Brain microvascular endothelial cell (primary cell): ENCODE measurements around the gene DCAKD.

ENCODE experiments used
- DNase-seq: peaks from one replicate; pipeline ENCODE4 v3.0.0-alpha.2; 2020
- H3K27ac ChIP-seq: fragments of 250-450 bp; sonication (Bioruptor Pico); 2 replicates; pipeline ENCODE4 v1.5.1; 2020; ENCODE audit warnings: mild to moderate bottlenecking, moderate library complexity
- H3K27me3 ChIP-seq: fragments of 250-450 bp; sonication (Bioruptor Pico); replicated peaks from 2 replicates; pipeline ENCODE4 v1.5.1; 2020; ENCODE audit warnings: mild to moderate bottlenecking
- H3K36me3 ChIP-seq: fragments of 250-450 bp; sonication (Bioruptor Pico); replicated peaks from 2 replicates; pipeline ENCODE4 v1.5.1; 2020; ENCODE audit warnings: mild to moderate bottlenecking
- H3K4me3 ChIP-seq: 2 replicates; pipeline ENCODE4 v1.5.1; 2011; ENCODE audit warnings: low read depth, mild to moderate bottlenecking, control low read depth, low read length, moderate library complexity
- in situ Hi-C: cut with HindIII; loops from 2 replicates; pipeline ENCODE4 v1.10.0; 2017; ENCODE audit warnings: low sequenced_read_pairs, low pct_ligation_motif_present
- TF ChIP-seq, protein P1 (sequence below): IDR thresholded peaks from 2 replicates; pipeline ENCODE4 v1.5.1; 2011; ENCODE audit warnings: low read depth, mild to moderate bottlenecking, moderate library complexity, low read length, control low read depth, inconsistent platforms; ENCODE audit errors: missing control alignments

Gene DCAKD

DNA sequence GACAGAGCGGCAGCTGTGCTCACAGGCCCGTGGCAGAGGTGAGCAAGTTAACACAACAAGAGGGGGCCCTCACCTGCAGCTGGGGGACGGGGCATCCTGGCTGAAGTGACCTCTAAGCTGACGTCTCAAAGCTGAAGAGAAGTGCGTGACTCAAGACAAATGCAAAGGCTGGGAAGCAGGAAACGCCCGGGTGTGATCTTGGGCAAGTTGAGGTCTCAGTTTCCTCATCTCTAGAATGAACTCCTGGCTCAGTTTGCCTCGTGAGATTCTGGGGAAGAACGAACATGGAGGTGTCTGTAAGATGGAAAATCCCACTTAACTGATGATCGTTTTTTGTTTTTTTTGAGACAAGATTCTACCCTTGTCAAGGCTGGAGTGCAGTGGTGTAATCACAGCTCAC is 43.2 kb downstream of the DCAKD start:
- in situ Hi-C loops, result loop anchor here (25.0 kb wide), 1 partner anchor 96 kb away; the partner anchor contains the start of gene GFAP
- DNase-seq, result no peak
- TF ChIP-seq, protein P1, sequence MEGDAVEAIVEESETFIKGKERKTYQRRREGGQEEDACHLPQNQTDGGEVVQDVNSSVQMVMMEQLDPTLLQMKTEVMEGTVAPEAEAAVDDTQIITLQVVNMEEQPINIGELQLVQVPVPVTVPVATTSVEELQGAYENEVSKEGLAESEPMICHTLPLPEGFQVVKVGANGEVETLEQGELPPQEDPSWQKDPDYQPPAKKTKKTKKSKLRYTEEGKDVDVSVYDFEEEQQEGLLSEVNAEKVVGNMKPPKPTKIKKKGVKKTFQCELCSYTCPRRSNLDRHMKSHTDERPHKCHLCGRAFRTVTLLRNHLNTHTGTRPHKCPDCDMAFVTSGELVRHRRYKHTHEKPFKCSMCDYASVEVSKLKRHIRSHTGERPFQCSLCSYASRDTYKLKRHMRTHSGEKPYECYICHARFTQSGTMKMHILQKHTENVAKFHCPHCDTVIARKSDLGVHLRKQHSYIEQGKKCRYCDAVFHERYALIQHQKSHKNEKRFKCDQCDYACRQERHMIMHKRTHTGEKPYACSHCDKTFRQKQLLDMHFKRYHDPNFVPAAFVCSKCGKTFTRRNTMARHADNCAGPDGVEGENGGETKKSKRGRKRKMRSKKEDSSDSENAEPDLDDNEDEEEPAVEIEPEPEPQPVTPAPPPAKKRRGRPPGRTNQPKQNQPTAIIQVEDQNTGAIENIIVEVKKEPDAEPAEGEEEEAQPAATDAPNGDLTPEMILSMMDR, result no peak
- Histone ChIP-seq H3K27me3 (peaks cover 14% of the 10 kb centered on the region), H3K4me3 (no peak overlapping the region), H3K36me3 (no peaks in the 10 kb centered on the region), H3K27ac (no peak overlapping the region)

DNA sequence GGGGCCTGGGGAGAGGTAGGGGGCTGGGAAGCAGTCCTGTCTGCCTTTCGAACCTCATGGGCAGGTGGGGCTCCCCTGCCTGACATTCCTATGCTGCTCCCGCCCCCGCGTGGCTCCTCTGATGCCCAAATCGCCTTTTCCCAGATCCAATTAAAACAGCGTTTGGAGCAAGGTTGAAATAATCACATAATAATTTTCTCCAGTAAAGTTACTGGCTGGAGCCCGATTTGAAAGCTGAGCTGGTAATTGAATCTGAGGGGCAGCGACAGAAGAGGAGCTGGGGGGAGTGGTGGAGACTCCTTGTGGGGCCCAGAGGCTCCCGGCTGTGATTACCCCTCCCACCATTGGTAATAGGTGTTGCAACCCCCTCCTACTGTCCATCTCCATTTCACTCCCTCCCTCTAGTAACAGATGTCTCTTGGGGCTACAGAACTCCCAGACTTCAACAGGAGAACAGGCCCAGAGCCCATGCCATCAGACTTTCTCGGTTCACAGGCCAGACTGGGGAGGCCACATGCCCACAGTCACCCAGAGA is 44.4 kb downstream of the DCAKD start:
- Histone ChIP-seq H3K27me3 (peaks cover 14% of the 10 kb centered on the region), H3K4me3 (no peak overlapping the region), H3K36me3 (no peaks in the 10 kb centered on the region), H3K27ac (no peak overlapping the region)
- TF ChIP-seq, protein P1, result no peak
- in situ Hi-C loops, result loop anchor here (25.0 kb wide), 1 partner anchor 95 kb away; the partner anchor contains the start of gene GFAP
- DNase-seq, result no peak

GRCh38 chr17:45005700-45006099 is 45.7 kb downstream of the DCAKD start:
- in situ Hi-C loops, result loop anchor here (25.0 kb wide), 1 partner anchor 93 kb away; the partner anchor contains the start of gene GFAP
- DNase-seq, result no peak
- TF ChIP-seq, protein P1, result no peak
- H3K27ac ChIP-seq, result no peak overlapping the region
- no peaks in the 10 kb centered on the region for H3K36me3 ChIP-seq
- peaks cover 14% of the 10 kb centered on the region for H3K27me3 ChIP-seq
- no peak overlapping the region for H3K4me3 ChIP-seq

DNA sequence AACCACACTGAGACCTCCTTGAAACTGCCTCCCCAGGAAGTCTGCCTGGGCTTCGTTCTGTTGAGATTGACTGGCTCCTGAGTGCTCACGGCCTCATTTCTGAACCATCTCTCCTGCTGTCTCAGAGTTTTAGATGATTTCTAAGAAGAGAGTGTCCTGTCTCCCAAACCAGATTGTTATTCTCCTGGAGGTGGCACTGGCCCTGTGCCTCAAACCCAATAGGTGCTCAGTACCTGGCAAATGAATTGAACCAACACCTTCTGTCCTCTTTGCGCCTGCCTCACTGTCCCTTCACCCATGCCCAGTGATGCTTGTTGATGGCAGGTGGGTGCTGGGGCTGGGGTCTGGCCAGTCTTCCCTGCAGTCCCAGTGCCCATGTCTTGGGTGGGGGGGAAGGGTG is 47.0 kb downstream of the DCAKD start:
- in situ Hi-C loops, result loop anchor here (25.0 kb wide), 1 partner anchor 92 kb away; the partner anchor contains the start of gene GFAP
- peaks cover 14% of the 10 kb centered on the region for H3K27me3 ChIP-seq
- no peak overlapping the region for H3K27ac ChIP-seq
- DNase-seq, result no peak
- no peak overlapping the region for H3K4me3 ChIP-seq
- TF ChIP-seq, protein P1, result no peak
- no peaks in the 10 kb centered on the region for H3K36me3 ChIP-seq

- no peak overlapping the region for H3K4me3 ChIP-seq
- peaks cover 14% of the 10 kb centered on the region for H3K27me3 ChIP-seq
- H3K27ac ChIP-seq, result no peak overlapping the region
- no peaks in the 10 kb centered on the region for H3K36me3 ChIP-seq
- DNase-seq, result no peak
- TF ChIP-seq, protein P1, result no peak
- in situ Hi-C loops, result loop anchor here (25.0 kb wide), 1 partner anchor 92 kb away; the partner anchor contains the start of gene GFAP
Measured at GRCh38 chr17:45003877-45004276, 47.6 kb downstream of the DCAKD start.

DNA sequence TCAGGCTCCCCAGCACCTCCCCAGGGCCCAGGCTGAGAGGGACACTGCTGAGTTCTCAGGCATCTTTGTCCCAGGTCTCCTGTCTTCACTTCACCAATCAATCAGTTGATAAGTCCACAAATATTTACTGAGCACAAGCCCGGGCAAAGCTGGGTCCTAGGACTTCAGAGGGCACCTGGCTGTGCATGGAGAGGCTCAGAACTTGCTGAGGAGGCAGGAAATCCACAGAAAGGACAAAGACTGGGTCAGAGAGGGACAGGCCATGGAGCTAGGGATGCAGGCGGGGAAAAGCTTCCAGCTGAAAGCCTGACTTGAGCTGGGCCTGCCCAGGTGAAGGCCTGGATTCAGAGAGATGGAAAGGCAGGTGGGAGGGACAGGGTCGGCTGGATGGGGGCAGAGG is 50.1 kb downstream of the DCAKD start:
- TF ChIP-seq, protein P1, result no peak
- no peak overlapping the region for H3K27ac ChIP-seq
- peaks cover 11% of the 10 kb centered on the region for H3K27me3 ChIP-seq
- H3K36me3 ChIP-seq, result no peaks in the 10 kb centered on the region
- no peak for DNase-seq
- in situ Hi-C loops, result loop anchor here (25.0 kb wide), 1 partner anchor 89 kb away; the partner anchor contains the start of gene GFAP
- H3K4me3 ChIP-seq, result no peak overlapping the region
